ENCODE results near the gene TMCC3.
"Not testable (repeated sequence)": the region's sequence is repeated elsewhere in the genome, so short reads cannot be mapped to it uniquely, and the experiment has no call there.

The TMCC3 gene

DNA sequence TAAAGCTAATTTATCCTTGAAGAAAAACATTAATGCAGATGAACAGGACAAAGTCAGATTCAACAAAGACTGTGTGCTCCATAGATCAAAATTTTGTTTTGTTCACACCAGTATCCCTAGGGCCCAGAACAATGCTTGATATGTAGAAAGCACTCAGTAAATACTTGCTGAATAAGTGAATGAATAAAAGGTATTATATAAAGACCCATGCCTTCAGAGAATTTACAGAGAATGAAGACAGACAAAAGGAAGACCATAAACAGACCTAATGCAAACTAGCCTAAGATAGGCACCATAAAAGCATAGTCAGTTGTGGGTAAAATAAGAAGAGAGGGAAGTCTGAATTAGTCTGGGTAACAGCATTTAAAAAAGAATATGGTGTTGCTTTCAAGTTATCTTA is 47.3 kb upstream of the TMCC3 start:
- Histone ChIP-seq H4K20me1 (ENCODE audit: insufficient read depth, low read length) (no peaks in the 10 kb centered on the region), H3K4me1 (ENCODE audit: insufficient read depth, low read length, severe bottlenecking) (no peaks in the 10 kb centered on the region), H3F3A (ENCODE audit: insufficient read depth, low read length) (no peaks in the 10 kb centered on the region), H3K79me2 (ENCODE audit: insufficient read depth, low read length) (no peaks in the 10 kb centered on the region), H3K9me2 (ENCODE audit: low read depth, low read length) (no peaks in the 10 kb centered on the region), H3K36me3 (ENCODE audit: insufficient read depth, low read length) (no peaks in the 10 kb centered on the region), H3K4me3 (ENCODE audit: low read depth, low read length, poor library complexity, severe bottlenecking) (no peak overlapping the region), H2AFZ (ENCODE audit: low read length) (no peak overlapping the region), H3K9me3 (ENCODE audit: low read length) (no peaks in the 10 kb centered on the region), H3K27me3 (ENCODE audit: insufficient read depth, low read length) (no peaks in the 10 kb centered on the region), H3K9ac (ENCODE audit: low read length) (no peak overlapping the region), H3K27ac (ENCODE audit: low read depth, low read length, poor library complexity, severe bottlenecking) (no peak overlapping the region), H3K4me2 (ENCODE audit: low read length) (no peak overlapping the region)
- TF ChIP-seq, protein P1, sequence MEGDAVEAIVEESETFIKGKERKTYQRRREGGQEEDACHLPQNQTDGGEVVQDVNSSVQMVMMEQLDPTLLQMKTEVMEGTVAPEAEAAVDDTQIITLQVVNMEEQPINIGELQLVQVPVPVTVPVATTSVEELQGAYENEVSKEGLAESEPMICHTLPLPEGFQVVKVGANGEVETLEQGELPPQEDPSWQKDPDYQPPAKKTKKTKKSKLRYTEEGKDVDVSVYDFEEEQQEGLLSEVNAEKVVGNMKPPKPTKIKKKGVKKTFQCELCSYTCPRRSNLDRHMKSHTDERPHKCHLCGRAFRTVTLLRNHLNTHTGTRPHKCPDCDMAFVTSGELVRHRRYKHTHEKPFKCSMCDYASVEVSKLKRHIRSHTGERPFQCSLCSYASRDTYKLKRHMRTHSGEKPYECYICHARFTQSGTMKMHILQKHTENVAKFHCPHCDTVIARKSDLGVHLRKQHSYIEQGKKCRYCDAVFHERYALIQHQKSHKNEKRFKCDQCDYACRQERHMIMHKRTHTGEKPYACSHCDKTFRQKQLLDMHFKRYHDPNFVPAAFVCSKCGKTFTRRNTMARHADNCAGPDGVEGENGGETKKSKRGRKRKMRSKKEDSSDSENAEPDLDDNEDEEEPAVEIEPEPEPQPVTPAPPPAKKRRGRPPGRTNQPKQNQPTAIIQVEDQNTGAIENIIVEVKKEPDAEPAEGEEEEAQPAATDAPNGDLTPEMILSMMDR (IDR thresholded peaks at IDR 0.05; ENCODE audit: low read length) = no peak
- no peak for TF ChIP-seq EZH2 (IDR thresholded peaks at IDR 0.05; ENCODE audit: borderline replicate concordance, low read length)

DNA sequence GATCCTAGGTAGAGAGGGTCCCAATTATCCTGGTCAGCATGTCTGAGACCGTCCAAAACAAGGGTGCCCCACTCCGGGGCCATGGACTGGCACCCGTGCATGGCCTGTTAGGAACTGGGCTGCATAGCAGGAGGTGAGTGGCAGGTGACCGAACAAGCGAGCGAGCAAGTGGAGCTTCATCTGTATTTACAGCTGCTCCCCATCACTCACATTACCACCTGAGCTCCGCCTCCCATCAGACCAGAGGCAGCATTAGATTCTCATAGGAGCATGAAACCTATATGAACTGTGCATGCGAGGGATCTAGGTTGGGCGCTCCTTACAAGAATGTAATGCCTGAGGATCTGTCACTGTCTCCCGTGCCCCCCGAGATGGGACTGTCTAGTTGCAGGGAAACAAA is 44.4 kb upstream of the TMCC3 start:
- H3K79me2 ChIP-seq (ENCODE audit: insufficient read depth, low read length) = no peaks in the 10 kb centered on the region
- no peak overlapping the region for H3K4me2 ChIP-seq (ENCODE audit: low read length)
- H2AFZ ChIP-seq (ENCODE audit: low read length) = no peak overlapping the region
- H3K4me1 ChIP-seq (ENCODE audit: insufficient read depth, low read length, severe bottlenecking) = no peaks in the 10 kb centered on the region
- H3F3A ChIP-seq (ENCODE audit: insufficient read depth, low read length) = no peaks in the 10 kb centered on the region
- H3K27me3 ChIP-seq (ENCODE audit: insufficient read depth, low read length) = no peaks in the 10 kb centered on the region
- no peak overlapping the region for H3K4me3 ChIP-seq (ENCODE audit: low read depth, low read length, poor library complexity, severe bottlenecking)
- no peaks in the 10 kb centered on the region for H4K20me1 ChIP-seq (ENCODE audit: insufficient read depth, low read length)
- H3K36me3 ChIP-seq (ENCODE audit: insufficient read depth, low read length) = no peaks in the 10 kb centered on the region
- H3K9me2 ChIP-seq (ENCODE audit: low read depth, low read length) = no peaks in the 10 kb centered on the region
- H3K9ac ChIP-seq (ENCODE audit: low read length) = no peak overlapping the region
- TF ChIP-seq, protein P1 (IDR thresholded peaks at IDR 0.05; ENCODE audit: low read length) = no peak
- no peak for TF ChIP-seq EZH2 (IDR thresholded peaks at IDR 0.05; ENCODE audit: borderline replicate concordance, low read length)
- H3K27ac ChIP-seq (ENCODE audit: low read depth, low read length, poor library complexity, severe bottlenecking) = no peak overlapping the region
- H3K9me3 ChIP-seq (ENCODE audit: low read length) = no peaks in the 10 kb centered on the region

DNA sequence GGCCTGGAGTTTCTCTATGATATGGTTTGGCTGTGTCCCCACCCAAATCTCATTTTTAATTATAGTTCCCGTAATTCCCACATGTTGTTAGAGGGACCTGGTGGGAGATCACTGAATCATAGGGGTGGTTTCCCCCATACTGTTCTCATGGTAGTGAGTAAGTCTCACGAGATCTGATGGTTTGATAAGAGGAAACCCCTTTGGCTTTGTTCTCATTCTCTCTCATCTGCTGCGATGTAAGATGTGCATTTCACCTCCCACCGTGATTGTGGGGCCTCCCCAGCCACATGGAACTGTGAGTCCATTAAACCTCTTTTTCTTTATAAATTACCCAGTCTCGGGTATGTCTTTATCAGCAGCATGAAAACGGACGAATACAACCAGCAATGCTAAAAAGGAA is 42.5 kb upstream of the TMCC3 start:
- not testable (repeated sequence) for H3K27me3 ChIP-seq (ENCODE audit: insufficient read depth, low read length); H3K27ac ChIP-seq (ENCODE audit: low read depth, low read length, poor library complexity, severe bottlenecking); H3K79me2 ChIP-seq (ENCODE audit: insufficient read depth, low read length); H3K9me2 ChIP-seq (ENCODE audit: low read depth, low read length); H3K36me3 ChIP-seq (ENCODE audit: insufficient read depth, low read length); H3F3A ChIP-seq (ENCODE audit: insufficient read depth, low read length); H3K9me3 ChIP-seq (ENCODE audit: low read length); H4K20me1 ChIP-seq (ENCODE audit: insufficient read depth, low read length); H3K4me1 ChIP-seq (ENCODE audit: insufficient read depth, low read length, severe bottlenecking); H3K9ac ChIP-seq (ENCODE audit: low read length); H2AFZ ChIP-seq (ENCODE audit: low read length); H3K4me3 ChIP-seq (ENCODE audit: low read depth, low read length, poor library complexity, severe bottlenecking); H3K4me2 ChIP-seq (ENCODE audit: low read length)

GRCh38 chr12:94690198-94690771 is 39.9 kb upstream of the TMCC3 start:
- Histone ChIP-seq H3K79me2 (ENCODE audit: insufficient read depth, low read length) (no peaks in the 10 kb centered on the region), H4K20me1 (ENCODE audit: insufficient read depth, low read length) (no peaks in the 10 kb centered on the region), H3K4me3 (ENCODE audit: low read depth, low read length, poor library complexity, severe bottlenecking) (no peak overlapping the region), H3K9ac (ENCODE audit: low read length) (no peak overlapping the region), H3K36me3 (ENCODE audit: insufficient read depth, low read length) (no peaks in the 10 kb centered on the region), H3K27me3 (ENCODE audit: insufficient read depth, low read length) (no peaks in the 10 kb centered on the region), H3K4me2 (ENCODE audit: low read length) (no peak overlapping the region), H3K9me3 (ENCODE audit: low read length) (no peaks in the 10 kb centered on the region), H3F3A (ENCODE audit: insufficient read depth, low read length) (no peaks in the 10 kb centered on the region), H2AFZ (ENCODE audit: low read length) (no peak overlapping the region), H3K27ac (ENCODE audit: low read depth, low read length, poor library complexity, severe bottlenecking) (no peak overlapping the region), H3K4me1 (ENCODE audit: insufficient read depth, low read length, severe bottlenecking) (no peaks in the 10 kb centered on the region), H3K9me2 (ENCODE audit: low read depth, low read length) (no peaks in the 10 kb centered on the region)
- TF ChIP-seq EZH2 (IDR thresholded peaks at IDR 0.05; ENCODE audit: borderline replicate concordance, low read length) = no peak
- TF ChIP-seq, protein P1 (IDR thresholded peaks at IDR 0.05; ENCODE audit: low read length) = no peak

All from OCI-LY1 (cell line).